GM19035 (cell line): ENCODE results near the gene PPP2R1B.

Experiments
- ATAC-seq: cut with Tn5 transposase; IDR thresholded peaks from one replicate; pipeline ENCODE4 v1.9.1; 2021; ENCODE audit not compliant: unreplicated experiment

Gene PPP2R1B

GRCh38 chr11:111749646-111750045 is 16.5 kb downstream of the PPP2R1B start:
- no peak for ATAC-seq

GRCh38 chr11:111748035-111748804 is 18.0 kb downstream of the PPP2R1B start:
- ATAC-seq = no peak

- no peak for ATAC-seq
Measured at GRCh38 chr11:111745719-111746504, 20.3 kb downstream of the PPP2R1B start.

GRCh38 chr11:111743700-111744099 is 22.5 kb downstream of the PPP2R1B start:
- no peak for ATAC-seq

GRCh38 chr11:111741751-111742150 is 24.4 kb downstream of the PPP2R1B start:
- no peak for ATAC-seq

GRCh38 chr11:111739299-111739698 is 26.9 kb downstream of the PPP2R1B start:
- ATAC-seq = no peak

GRCh38 chr11:111737444-111738210 is 28.6 kb downstream of the PPP2R1B start:
- ATAC-seq = no peak

- no peak for ATAC-seq
Measured at GRCh38 chr11:111736621-111737443, 29.4 kb downstream of the PPP2R1B start.

- no peak for ATAC-seq
Measured at GRCh38 chr11:111736181-111736590, 30.0 kb downstream of the PPP2R1B start.

- no peak for ATAC-seq
Measured at GRCh38 chr11:111735262-111736116, 30.7 kb downstream of the PPP2R1B start.

- ATAC-seq = no peak
Measured at GRCh38 chr11:111734954-111735261, 31.3 kb downstream of the PPP2R1B start.

GRCh38 chr11:111734101-111734953 is 31.9 kb downstream of the PPP2R1B start:
- ATAC-seq = no peak

GRCh38 chr11:111733611-111734088 is 32.5 kb downstream of the PPP2R1B start:
- no peak for ATAC-seq

- ATAC-seq = no peak
Measured at GRCh38 chr11:111733016-111733415, 33.2 kb downstream of the PPP2R1B start.

- ATAC-seq = no peak
Measured at GRCh38 chr11:111731821-111732220, 34.4 kb downstream of the PPP2R1B start.

- ATAC-seq = no peak
Measured at GRCh38 chr11:111730871-111731591, 35.2 kb downstream of the PPP2R1B start.

- ATAC-seq = no peak
Measured at GRCh38 chr11:111729831-111730311, 36.3 kb downstream of the PPP2R1B start.
